Measurements from ENCODE around the gene GZMH.

DNA sequence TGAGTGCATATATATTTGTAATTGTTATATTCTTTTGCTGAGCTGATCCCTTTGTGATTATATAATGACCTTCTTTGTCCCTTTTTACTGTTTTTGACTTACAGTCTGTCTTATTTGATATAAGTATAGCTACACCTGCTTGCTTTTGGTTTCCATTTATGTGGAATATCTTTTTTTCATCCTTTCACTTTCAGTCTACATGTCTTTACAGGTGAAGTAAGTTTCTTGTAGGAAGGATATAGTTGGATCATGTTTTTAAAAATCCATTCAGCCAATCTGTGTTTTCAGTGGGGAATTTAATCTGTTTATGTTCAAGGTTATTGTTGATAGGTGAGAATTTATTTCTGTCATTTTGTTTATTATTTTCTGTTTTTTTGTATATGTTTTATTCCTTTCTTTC lies 12.1 kb downstream of the GZMH start:
- TF ChIP-seq POLR2AphosphoS5 (IDR thresholded peaks at IDR 0.05; ENCODE audit: insufficient read depth, low read depth, low read length) (no peak), POLR2A (IDR thresholded peaks at IDR 0.05; ENCODE audit: low read depth, low read length) (no peak), JUN (IDR thresholded peaks at IDR 0.05; ENCODE audit: borderline replicate concordance, insufficient read depth, insufficient read length, low read depth) (no peak), EZH2 (IDR thresholded peaks at IDR 0.05; ENCODE audit: borderline replicate concordance, low read depth, low read length, severe bottlenecking) (no peak), MAX (IDR thresholded peaks at IDR 0.05; ENCODE audit: insufficient read depth, insufficient read length) (no peak)
- TF ChIP-seq, protein P1, sequence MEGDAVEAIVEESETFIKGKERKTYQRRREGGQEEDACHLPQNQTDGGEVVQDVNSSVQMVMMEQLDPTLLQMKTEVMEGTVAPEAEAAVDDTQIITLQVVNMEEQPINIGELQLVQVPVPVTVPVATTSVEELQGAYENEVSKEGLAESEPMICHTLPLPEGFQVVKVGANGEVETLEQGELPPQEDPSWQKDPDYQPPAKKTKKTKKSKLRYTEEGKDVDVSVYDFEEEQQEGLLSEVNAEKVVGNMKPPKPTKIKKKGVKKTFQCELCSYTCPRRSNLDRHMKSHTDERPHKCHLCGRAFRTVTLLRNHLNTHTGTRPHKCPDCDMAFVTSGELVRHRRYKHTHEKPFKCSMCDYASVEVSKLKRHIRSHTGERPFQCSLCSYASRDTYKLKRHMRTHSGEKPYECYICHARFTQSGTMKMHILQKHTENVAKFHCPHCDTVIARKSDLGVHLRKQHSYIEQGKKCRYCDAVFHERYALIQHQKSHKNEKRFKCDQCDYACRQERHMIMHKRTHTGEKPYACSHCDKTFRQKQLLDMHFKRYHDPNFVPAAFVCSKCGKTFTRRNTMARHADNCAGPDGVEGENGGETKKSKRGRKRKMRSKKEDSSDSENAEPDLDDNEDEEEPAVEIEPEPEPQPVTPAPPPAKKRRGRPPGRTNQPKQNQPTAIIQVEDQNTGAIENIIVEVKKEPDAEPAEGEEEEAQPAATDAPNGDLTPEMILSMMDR (IDR thresholded peaks at IDR 0.05; ENCODE audit: extremely low read depth in 1 of 2, insufficient read depth in 1 of 2, low read depth in 1 of 2, low read length in 2 of 2) = no peak
